Effector CD8-positive, alpha-beta T cell (primary cell): ENCODE measurements around the gene KRTAP5-10.
"Not testable (repeated sequence)": the region's sequence is repeated elsewhere in the genome, so short reads cannot be mapped to it uniquely, and the experiment has no call there.

ENCODE experiments used
- DNase-seq: peaks from one replicate; lab custom pipeline; 2025; lab: John Stamatoyannopoulos, UW
- total RNA-seq, 4 experiments: gene quantifications; one replicate each; lab custom pipeline; 2026; lab: John Stamatoyannopoulos, UW

The KRTAP5-10 gene
- 0 reads per million in 4 experiments for total RNA-seq

DNA sequence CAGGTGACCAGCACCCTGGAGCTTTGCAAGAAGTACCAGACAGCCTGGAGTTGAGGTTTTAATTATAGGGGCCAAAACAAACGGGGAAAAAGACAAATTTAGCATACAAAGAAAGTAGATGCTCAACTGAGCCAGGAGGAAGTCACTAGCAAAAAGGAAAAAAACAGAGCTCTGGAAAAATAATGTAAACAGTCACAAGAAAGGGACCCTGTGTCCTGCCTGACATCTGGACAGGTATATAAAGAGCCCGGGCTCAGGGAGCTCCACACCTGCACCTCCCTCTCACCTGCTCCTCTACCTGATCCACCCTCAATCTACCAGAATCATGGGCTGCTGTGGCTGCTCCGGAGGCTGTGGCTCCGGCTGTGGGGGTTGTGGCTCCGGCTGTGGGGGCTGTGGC lies at the start of gene KRTAP5-10:
TSS of gene KRTAP5-10 (plus strand) at position 301 of the 400 bp plus-strand sequence. CDS start at position 326, 25 bp downstream.
- no peak for DNase-seq

- no peak for DNase-seq
These were observed 46.6 kb upstream of the KRTAP5-10 start for GRCh38 chr11:71518506-71519471.

DNA sequence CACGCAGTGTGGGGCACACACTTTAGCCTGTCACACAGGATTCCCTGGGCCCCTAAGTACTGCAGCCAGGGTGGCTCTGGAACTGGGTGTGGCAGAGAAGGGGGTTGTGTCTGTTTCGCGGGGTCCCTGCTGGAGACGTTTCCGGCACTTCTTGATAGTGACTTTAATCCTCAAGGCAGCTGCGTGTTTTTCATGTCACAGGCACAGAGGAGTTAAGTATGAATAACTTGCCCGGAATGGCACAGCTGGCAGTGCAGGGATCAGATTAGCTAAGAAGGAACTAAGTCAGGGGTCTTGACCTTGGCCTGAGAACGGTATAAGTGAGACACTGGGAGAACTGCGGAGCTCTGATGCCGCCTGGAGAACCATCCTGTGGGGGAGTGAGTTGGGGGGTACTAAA lies 45.8 kb upstream of the KRTAP5-10 start:
- DNase-seq: no peak

DNA sequence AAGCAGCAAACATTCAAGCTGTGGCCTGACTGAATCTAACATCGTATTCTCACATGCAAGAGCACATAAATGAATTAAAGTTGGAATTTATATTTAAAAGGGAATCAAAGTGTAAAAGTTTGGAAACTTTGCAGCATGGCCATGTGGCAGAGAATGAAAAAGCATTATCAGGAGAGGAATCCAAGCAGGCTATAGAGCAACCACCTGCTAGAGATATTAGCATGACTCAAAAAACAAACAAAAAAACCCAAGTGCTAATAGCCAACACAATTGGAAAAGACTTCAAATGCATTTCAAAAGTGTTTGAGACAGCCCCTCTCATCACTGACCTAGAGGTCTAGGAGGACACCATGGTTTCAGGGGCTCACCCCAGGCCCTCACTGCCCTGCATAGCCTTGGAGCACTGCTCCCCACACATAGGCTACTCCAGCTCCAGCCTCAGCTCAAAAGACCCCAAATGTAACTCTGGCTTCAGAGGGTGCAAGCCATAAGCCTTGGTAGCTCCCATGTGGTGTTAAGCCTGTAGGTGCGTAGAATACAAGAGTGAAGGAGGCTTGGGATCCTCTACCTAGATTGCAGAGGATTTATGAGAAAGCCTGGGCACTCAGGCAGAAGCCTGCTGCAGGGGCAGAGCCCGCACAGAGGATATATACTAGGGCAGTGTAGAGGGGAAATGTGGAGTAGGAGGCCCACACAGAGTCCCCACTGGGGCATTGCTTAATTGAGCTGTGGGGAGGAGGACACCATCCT lies 40.0 kb upstream of the KRTAP5-10 start:
- DNase-seq: no peak

- no peak for DNase-seq
These were observed 39.3 kb upstream of the KRTAP5-10 start for GRCh38 chr11:71525938-71526495.

- DNase-seq: not testable (repeated sequence)
These were observed 38.4 kb upstream of the KRTAP5-10 start, which contains the start of gene KRTAP5-7 for GRCh38 chr11:71526796-71527575. Gene KRTAP5-7, plus strand, starts transcription at chr11:71527267. Its CDS starts 34 bp downstream, at chr11:71527301.

DNA sequence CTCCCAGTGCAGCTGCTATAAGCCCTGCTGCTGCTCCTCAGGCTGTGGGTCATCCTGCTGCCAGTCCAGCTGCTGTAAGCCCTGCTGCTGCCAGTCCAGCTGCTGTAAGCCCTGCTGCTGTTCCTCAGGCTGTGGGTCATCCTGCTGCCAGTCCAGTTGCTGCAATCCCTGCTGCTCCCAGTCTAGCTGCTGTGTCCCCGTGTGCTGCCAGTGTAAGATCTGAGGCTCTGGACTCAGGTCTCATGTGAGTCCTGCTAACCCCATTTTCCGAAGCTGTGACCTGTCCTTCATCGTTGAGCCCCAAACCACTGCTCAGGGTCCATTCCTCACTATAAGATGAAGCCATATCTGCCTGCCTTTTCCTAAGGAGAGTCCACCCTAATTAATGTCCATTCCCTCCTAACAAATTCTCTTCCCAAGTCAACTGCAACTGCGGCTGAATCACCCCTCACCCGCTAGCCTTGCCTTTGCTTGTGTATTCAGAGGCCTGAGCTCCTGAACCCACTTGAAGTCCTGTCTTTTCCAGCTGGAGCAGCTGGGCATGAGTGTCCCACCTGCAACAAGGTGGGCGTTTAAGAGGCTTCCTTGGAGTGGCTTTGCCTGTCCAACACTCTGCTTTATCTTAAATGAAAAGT lies 37.7 kb upstream of the KRTAP5-10 start:
- DNase-seq: no peak

GRCh38 chr11:71530602-71531001 lies 34.8 kb upstream of the KRTAP5-10 start:
- no peak for DNase-seq

GRCh38 chr11:71532036-71532610 lies 33.2 kb upstream of the KRTAP5-10 start:
- DNase-seq: no peak

DNA sequence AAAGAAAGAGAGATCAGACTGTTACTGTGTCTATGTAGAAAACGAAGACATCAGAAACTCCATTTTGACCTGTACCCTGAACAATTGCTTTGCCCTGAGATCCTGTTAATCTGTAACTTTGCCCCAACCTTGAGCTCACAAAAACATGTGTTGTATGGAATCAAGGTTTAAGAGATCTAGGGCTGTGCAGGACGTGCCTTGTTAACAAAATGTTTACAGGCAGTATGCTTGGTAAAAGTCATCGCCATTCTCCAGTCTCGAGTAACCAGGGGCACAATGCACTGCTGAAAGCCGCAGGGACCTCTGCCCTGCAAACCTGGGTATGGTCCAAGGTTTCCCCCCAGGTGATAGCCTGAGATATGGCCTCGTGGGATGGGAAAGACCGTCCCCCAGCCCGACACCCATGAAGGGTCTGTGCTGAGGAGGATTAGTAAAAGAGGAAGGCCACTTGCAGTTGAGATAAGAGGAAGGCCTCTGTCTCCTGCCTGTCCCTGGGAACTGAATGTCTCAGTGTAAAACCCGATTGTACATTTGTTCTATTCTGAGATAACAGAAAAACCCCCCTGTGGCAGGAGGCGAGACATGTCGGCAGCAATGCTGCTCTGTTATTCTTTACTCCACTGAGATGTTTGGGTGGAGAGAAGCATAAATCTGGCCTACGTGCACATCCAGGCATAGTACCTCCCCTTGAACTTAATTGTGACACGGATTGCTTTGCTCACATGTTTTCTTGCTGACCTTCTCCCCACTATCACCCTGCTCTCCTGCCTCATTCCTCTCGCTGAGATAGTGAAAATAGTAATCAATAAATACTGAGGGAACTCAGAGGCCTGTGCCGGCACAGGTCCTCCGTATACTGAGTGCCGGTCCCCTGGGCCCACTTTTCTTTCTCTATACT lies 30.4 kb upstream of the KRTAP5-10 start:
- DNase-seq: not testable (repeated sequence)

DNA sequence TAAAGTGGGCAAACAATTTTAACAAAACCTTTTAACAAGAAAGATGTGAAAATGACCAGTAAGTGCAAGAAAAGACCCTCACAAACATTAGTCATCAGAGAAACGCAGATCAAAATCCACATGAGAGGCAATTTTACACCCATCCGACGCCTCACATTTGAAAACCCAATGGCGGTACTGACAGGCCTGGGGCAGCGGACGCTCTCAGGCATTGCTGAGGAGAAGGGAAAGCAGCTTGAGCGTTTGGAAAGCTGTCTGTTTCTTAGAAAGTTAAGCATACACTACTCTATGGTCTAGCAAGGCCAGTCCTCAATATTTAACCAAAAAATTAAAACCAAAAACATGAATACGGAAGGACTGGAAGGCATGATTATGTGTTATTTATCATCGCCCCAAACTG lies 29.5 kb upstream of the KRTAP5-10 start:
- DNase-seq: no peak

DNA sequence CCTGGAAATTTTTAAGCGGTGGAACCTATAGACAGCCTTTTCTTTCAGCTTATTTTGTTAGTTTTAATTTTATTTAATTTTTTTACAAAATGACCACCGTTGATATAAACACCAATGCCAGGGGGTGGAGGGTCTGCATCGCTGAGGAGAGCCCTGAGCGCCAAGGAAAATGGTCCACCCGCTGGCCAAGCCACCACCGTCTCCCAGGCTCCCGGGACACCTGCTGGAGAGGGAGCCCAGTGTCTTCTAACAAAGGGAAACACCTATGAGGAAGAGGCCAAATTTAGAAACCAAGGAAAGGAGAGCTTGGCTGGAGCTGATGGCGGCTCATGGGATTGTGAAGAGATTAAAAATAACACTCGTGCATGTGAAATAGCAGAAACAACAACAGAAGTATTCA lies 27.8 kb upstream of the KRTAP5-10 start:
- no peak for DNase-seq

DNA sequence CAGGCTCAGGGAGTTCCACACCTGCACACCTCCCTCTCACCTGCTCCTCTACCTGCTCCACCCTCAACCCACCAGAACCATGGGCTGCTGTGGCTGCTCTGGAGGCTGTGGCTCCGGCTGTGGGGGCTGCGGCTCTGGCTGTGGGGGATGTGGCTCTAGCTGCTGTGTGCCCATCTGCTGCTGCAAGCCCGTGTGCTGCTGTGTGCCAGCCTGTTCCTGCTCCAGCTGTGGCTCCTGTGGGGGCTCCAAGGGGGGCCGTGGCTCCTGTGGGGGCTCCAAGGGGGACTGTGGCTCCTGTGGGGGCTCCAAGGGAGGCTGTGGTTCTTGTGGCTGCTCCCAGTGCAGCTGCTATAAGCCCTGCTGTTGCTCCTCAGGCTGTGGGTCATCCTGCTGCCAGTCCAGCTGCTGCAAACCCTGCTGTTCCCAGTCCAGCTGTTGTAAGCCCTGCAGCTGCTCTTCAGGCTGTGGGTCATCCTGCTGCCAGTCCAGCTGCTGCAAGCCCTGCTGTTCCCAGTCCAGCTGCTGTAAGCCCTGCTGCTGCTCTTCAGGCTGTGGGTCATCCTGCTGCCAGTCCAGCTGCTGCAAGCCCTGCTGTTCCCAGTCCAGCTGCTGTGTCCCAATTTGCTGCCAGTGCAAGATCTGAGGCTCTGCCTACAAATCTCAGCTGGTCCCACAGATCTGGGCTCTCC lies 27.2 kb upstream of the KRTAP5-10 start, which contains the start of gene KRTAP5-8:
TSS of gene KRTAP5-8 (plus strand) at position 49 of the 689 bp plus-strand sequence. CDS start at position 80, 31 bp downstream.
- DNase-seq: not testable (repeated sequence)

- DNase-seq: no peak
These were observed 26.7 kb upstream of the KRTAP5-10 start for GRCh38 chr11:71538666-71538990.

DNA sequence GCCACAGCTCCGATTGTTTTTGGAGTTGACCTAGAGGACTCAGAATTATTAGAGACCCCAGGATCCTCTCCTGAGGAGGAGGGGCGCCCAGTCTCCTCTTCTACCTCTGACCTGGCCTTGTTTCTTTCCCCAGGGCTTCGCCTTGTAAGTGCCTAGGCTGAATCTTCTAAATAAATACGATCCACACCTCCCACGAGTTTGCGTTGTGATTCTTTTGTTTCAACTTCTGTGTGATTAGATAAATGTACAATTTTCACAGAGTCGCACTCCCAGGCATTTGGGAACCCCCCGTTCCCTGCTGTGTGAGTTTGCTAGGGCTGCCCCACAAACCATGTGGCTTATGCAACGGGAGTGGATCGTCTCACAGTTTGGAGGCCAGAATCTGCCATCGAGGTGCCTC lies 26.3 kb upstream of the KRTAP5-10 start:
- no peak for DNase-seq

DNA sequence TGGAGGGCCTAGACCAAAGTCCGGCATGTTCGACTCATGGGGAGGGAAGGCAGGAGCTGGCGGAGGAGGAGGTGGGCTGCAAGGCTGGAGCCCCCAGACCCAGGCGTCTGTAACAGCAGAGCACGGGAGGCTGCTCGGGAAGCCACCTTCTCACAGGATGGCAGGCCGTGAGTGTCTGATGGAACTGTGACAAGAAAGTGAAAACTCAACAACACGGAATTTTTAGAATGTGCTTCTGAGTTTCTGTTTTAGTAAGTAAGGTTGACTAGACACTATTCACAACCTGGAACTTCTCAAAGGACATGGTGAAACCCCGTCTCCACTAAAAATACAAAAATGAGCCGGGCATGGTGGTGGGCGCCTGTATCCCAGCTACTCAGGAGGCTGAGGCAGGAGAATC lies 25.4 kb upstream of the KRTAP5-10 start:
- DNase-seq: not testable (repeated sequence)

DNA sequence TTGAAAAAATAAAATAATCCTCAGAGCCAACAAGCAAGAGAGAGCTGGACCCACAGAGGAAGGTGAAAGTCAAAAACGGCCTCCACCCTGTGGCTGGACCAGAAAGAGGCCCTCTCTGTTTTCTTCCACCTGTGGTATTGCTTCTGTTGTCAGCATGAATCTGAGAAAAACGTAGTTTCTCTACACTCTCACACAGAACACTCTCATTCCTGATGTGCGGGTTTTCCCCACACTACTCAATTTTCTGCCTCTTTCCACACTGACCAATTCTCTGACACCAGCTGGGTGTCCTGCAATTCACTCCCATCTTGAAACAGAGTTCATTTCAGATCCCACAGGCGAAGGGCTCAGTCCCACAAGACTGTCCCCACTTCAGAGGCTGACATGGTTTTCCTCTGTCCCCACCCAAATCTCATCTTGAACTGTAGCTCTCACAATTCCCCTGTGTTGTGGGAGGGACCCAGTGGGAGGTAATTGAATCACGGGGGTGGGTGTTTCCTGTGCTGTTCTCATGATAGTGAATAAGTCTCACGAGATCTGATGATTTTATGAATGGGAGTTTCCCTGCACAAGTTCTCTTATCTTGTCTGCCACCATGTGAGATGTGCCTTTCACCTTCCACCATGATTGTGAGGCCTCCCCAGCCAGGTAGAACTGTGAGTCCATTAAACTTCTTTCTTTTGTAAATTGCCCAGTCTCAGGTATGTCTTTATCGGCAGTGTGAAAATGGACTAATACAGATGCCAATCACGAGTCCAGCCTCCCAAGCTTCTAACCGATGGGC lies 24.6 kb upstream of the KRTAP5-10 start:
- not testable (repeated sequence) for DNase-seq

DNA sequence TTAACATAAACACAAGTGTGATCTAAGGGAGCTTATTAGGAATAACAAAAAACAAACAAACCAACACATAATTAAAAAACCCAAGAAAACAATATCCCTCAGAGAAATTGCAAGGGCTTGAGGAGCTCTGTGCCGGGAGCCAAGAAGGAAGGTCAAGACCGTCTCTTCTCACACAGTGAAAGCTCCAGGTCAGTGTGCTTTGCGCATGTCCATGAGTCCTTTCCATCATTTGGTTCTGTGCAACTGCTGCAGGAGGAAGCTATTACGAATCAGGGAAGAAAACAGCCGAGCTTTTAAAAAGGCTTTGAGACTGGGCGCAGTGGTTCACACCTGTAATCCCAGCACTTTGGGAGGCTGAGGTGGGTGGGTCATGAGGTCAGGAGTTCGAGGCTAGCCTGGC lies 23.0 kb upstream of the KRTAP5-10 start:
- no peak for DNase-seq
